Measurements from ENCODE around the gene TTC31. TPM values are rescaled to one million over a fixed set of nuclear protein-coding genes. Genes with fewer than 3 reads are reported as not detected.
A peak's percentile ranks its signal among the peaks of the same experiment; 100 is the strongest.

TTC31 gene
- total RNA-seq, 1 experiment from 2014 or later, result 38.7 TPM

GRCh38 chr2:74501335-74502071 is 18.6 kb downstream of the TTC31 start:
- POLR2A ChIA-PET, result interaction anchor here (1.5 kb wide), 1 partner anchor 43 kb away, joined by 3 read pairs; the partner anchor contains the start of gene WBP1
- ATAC-seq, result no peak
- TF ChIP-seq POLR2AphosphoS5 (IDR thresholded peaks at IDR 0.05; ENCODE audit: low read depth, low read length) (no peak; the same call in 1 of the 2 replicates), SIN3A (IDR thresholded peaks at IDR 0.05; ENCODE audit: borderline replicate concordance, insufficient read depth, low read depth, low read length) (no peak), TCF7L2 (IDR thresholded peaks at IDR 0.05; ENCODE audit: low read depth, low read length) (no peak), REST (IDR thresholded peaks at IDR 0.05; ENCODE audit: insufficient read depth in 1 of 2, low read depth in 2 of 2, low read length in 1 of 2) (peak; percentile 70 to 72; a peak in 3 of 4 replicates)
- TF ChIP-seq, protein P1, sequence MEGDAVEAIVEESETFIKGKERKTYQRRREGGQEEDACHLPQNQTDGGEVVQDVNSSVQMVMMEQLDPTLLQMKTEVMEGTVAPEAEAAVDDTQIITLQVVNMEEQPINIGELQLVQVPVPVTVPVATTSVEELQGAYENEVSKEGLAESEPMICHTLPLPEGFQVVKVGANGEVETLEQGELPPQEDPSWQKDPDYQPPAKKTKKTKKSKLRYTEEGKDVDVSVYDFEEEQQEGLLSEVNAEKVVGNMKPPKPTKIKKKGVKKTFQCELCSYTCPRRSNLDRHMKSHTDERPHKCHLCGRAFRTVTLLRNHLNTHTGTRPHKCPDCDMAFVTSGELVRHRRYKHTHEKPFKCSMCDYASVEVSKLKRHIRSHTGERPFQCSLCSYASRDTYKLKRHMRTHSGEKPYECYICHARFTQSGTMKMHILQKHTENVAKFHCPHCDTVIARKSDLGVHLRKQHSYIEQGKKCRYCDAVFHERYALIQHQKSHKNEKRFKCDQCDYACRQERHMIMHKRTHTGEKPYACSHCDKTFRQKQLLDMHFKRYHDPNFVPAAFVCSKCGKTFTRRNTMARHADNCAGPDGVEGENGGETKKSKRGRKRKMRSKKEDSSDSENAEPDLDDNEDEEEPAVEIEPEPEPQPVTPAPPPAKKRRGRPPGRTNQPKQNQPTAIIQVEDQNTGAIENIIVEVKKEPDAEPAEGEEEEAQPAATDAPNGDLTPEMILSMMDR (IDR thresholded peaks at IDR 0.05), result no peak
- Histone ChIP-seq H3K36me3 (ENCODE audit: control insufficient read depth, insufficient read depth, low read length) (no peaks in the 10 kb centered on the region; the same call in 1 of the 2 replicates), H3K9me3 (ENCODE audit: control insufficient read depth, insufficient read depth, low read depth, low read length) (no peaks in the 10 kb centered on the region), H3K4me1 (ENCODE audit: control insufficient read depth, insufficient read depth, low read length) (peaks cover 55% of the 10 kb centered on the region), H3K4me3 (ENCODE audit: low read depth in 2 of 2, low read length in 2 of 2) (peak overlapping the region; percentile 86 to 94), H3K27ac (ENCODE audit: low read length) (peak overlapping the region; percentile 98), H3K27me3 (ENCODE audit: control insufficient read depth, insufficient read depth, low read length) (no peaks in the 10 kb centered on the region)
- BruUV-seq (replicated peaks), result no TSS peak
- no peak for DNase-seq (ENCODE audit: low read depth, low spot score)
- CTCF ChIA-PET, result interaction anchor here (0.7 to 0.9 kb wide), 2 partner anchors 19 to 85 kb away, joined by 3 to 5 read pairs; partner anchors contain the start of genes CCDC142 and TTC31
- in situ Hi-C loops (cut with HindIII; ENCODE audit: low pct_unique_long_range_greater_than_20kb, low sequenced_read_pairs), result no loop called here
- intact Hi-C loops (cut with micrococcal nuclease; ENCODE audit: unreplicated experiment), result loop anchor here (10.0 kb wide), 1 partner anchor 83 kb away; no protein-coding TSS in a partner anchor

- no peak for ATAC-seq
These were observed 19.4 kb downstream of the TTC31 start for GRCh38 chr2:74502147-74502719.

More at GRCh38 chr2:74502147-74502719, 19.4 kb downstream of the TTC31 start:
- intact Hi-C loops (cut with micrococcal nuclease; ENCODE audit: unreplicated experiment), result loop anchor here (10.0 kb wide), 1 partner anchor 83 kb away; no protein-coding TSS in a partner anchor
- Histone ChIP-seq H3K9me3 (ENCODE audit: control insufficient read depth, insufficient read depth, low read depth, low read length) (no peaks in the 10 kb centered on the region), H3K27me3 (ENCODE audit: control insufficient read depth, insufficient read depth, low read length) (no peaks in the 10 kb centered on the region), H3K4me3 (ENCODE audit: low read depth in 2 of 2, low read length in 2 of 2) (peak overlapping the region; percentile 86 to 94), H3K4me1 (ENCODE audit: control insufficient read depth, insufficient read depth, low read length) (peaks cover 55% of the 10 kb centered on the region), H3K36me3 (ENCODE audit: control insufficient read depth, insufficient read depth, low read length) (no peaks in the 10 kb centered on the region; the same call in 1 of the 2 replicates), H3K27ac (ENCODE audit: low read length) (peak overlapping the region; percentile 98)
- POLR2A ChIA-PET, result no interaction called here
- no peak for DNase-seq (ENCODE audit: low read depth, low spot score)
- no TSS peak for BruUV-seq (replicated peaks)
- in situ Hi-C loops (cut with HindIII; ENCODE audit: low pct_unique_long_range_greater_than_20kb, low sequenced_read_pairs), result no loop called here
- no peak for TF ChIP-seq POLR2AphosphoS5 (IDR thresholded peaks at IDR 0.05; ENCODE audit: low read depth, low read length)
- 0 out of 4 replicates have a peak, but pooled peaks of 1 of the 2 experiments have one; percentile 25 for TF ChIP-seq REST (IDR thresholded peaks at IDR 0.05; ENCODE audit: insufficient read depth in 1 of 2, low read depth in 2 of 2, low read length in 1 of 2)
- CTCF ChIA-PET, result interaction anchor here (0.9 kb wide), 1 partner anchor 84 kb away, joined by 3 read pairs; no protein-coding TSS in a partner anchor

All from Panc1 (cell line).